ENCODE results near the gene ANXA8. TPM values are rescaled to one million over a fixed set of nuclear protein-coding genes. Genes with fewer than 3 reads are reported as not detected.

The ANXA8 gene
- total RNA-seq, 4 donors from 2014 or later = 1.3 to 183 (median 117) TPM

GRCh38 chr10:47451998-47452494 is 31.9 kb downstream of the ANXA8 start:
- DNase-seq (ENCODE audit: low spot score) (no peak), ATAC-seq (ENCODE audit: low FRiP score) (no peak)
- no peak for TF ChIP-seq CTCF (IDR thresholded peaks at IDR 0.05)

- DNase-seq (ENCODE audit: low spot score) (no peak), ATAC-seq (ENCODE audit: low FRiP score) (no peak)
- TF ChIP-seq CTCF (IDR thresholded peaks at IDR 0.05) = no peak
Measured at GRCh38 chr10:47451273-47451997, 32.5 kb downstream of the ANXA8 start.

GRCh38 chr10:47450442-47450841 is 33.5 kb downstream of the ANXA8 start:
- TF ChIP-seq CTCF (IDR thresholded peaks at IDR 0.05) = no peak
- ATAC-seq (ENCODE audit: low FRiP score) (no peak), DNase-seq (ENCODE audit: low spot score) (no peak)

- ATAC-seq (ENCODE audit: low FRiP score) (no peak), DNase-seq (ENCODE audit: low spot score) (no peak)
- TF ChIP-seq CTCF (IDR thresholded peaks at IDR 0.05) = no peak
Measured at GRCh38 chr10:47449979-47450378, 33.9 kb downstream of the ANXA8 start.

GRCh38 chr10:47449102-47449978 is 34.6 kb downstream of the ANXA8 start:
- ATAC-seq (ENCODE audit: low FRiP score) (no peak), DNase-seq (ENCODE audit: low spot score) (no peak)
- no peak for TF ChIP-seq CTCF (IDR thresholded peaks at IDR 0.05)

GRCh38 chr10:47447705-47448104 is 36.2 kb downstream of the ANXA8 start:
- no peak for DNase-seq (ENCODE audit: low spot score)
- TF ChIP-seq CTCF (IDR thresholded peaks at IDR 0.05) = no peak
- ATAC-seq (ENCODE audit: low FRiP score) = no peak

Measured in omental fat pad (tissue), 4 donors.